K562 (cell line): ENCODE results near the gene TXLNA.

Experiments
- ELF1 ChIP-seq: fragments of 200-800 bp; sonication (Bioruptor generic); IDR thresholded peaks from 2 replicates; pipeline ENCODE4 v1.6.1; 2016; ENCODE audit warnings: missing genetic modification characterization, missing compliant biosample characterization
- FOSL1 ChIP-seq: fragments of 200-800 bp; sonication (Bioruptor generic); conservative IDR thresholded peaks from 2 replicates; pipeline ENCODE4 v1.6.1; 2016; ENCODE audit warnings: missing genetic modification characterization, missing compliant biosample characterization
- MAFF ChIP-seq: IDR thresholded peaks from 2 replicates; pipeline ENCODE4 v1.6.1; 2012; ENCODE audit warnings: low read length, improper control_type of control experiment
- NONO ChIP-seq, 2 experiments: fragments of 200-400 bp in 1 of 2; fragments of 450-650 bp in 1 of 2; formaldehyde crosslinking in 1 of 2; IDR thresholded peaks; 2 replicates each; pipeline ENCODE4 v1.6.1; 2017; ENCODE audit warnings: low read depth in 2 of 2, mild to moderate bottlenecking in 2 of 2, moderate library complexity in 2 of 2, low read length in 1 of 2
- RAD51 ChIP-seq: fragments of 450-650 bp; IDR thresholded peaks from 2 replicates; pipeline ENCODE4 v1.7.1; 2016; ENCODE audit warnings: low read depth, mild to moderate bottlenecking, borderline replicate concordance
- SPI1 ChIP-seq: IDR thresholded peaks from 2 replicates; pipeline ENCODE4 v1.6.1; 2011; ENCODE audit warnings: low read depth, low read length, control low read depth, borderline replicate concordance
- STAT5B ChIP-seq: fragments of 250-450 bp; sonication (Bioruptor Pico); IDR thresholded peaks from 2 replicates; pipeline ENCODE4 v1.8.0; 2021; ENCODE audit warnings: mild to moderate bottlenecking, inconsistent platforms
- YY1 ChIP-seq, 3 experiments: IDR thresholded peaks; 2 replicates each; pipeline ENCODE4 v1.6.1; 2011; ENCODE audit warnings: low read length in 2 of 3, mild to moderate bottlenecking in 2 of 3, moderate library complexity in 2 of 3, borderline replicate concordance in 1 of 3, control low read depth in 1 of 3, low read depth in 1 of 3; ENCODE audit not compliant: insufficient read depth in 3 of 3, insufficient replicate concordance in 2 of 3, control insufficient read depth in 1 of 3, insufficient read length in 1 of 3; ENCODE audit errors: extremely low read depth in 1 of 3
- ZNF76 ChIP-seq: fragments of 250-450 bp; sonication (Bioruptor Pico); IDR thresholded peaks from 2 replicates; pipeline ENCODE4 v1.4.0; 2020; ENCODE audit warnings: mild to moderate bottlenecking, moderate library complexity, borderline replicate concordance

- TF ChIP-seq RAD51: no peak
- no peak for TF ChIP-seq YY1 (IDR thresholded peaks at IDR 0.05; ENCODE audit: borderline replicate concordance in 1 of 3, control insufficient read depth in 1 of 3, extremely low read depth in 1 of 3, insufficient read depth in 3 of 3, insufficient read length in 1 of 3, insufficient replicate concordance in 2 of 3, low read depth in 1 of 3, low read length in 2 of 3)
- no peak for TF ChIP-seq NONO (IDR thresholded peaks at IDR 0.05; ENCODE audit: low read depth in 2 of 2, low read length in 1 of 2)
- no peak for TF ChIP-seq FOSL1 (tag)
- no peak for TF ChIP-seq ZNF76 (CRISPR knock-in tag)
- no peak for TF ChIP-seq SPI1
- TF ChIP-seq ELF1: no peak
- no peak for TF ChIP-seq MAFF
- TF ChIP-seq STAT5B (CRISPR knock-in tag): no peak
These were observed 36.8 kb upstream of the TXLNA start for GRCh38 chr1:32142446-32143301.
